HEK293 (cell line): ENCODE data around the gene HDAC1.

Experiments used
- GLIS1 ChIP-seq: fragments of 450-650 bp; formaldehyde crosslinking; IDR thresholded peaks from 2 replicates; pipeline ENCODE4 v1.5.1; 2016; ENCODE audit warnings: missing biosample characterization, missing genetic modification characterization
- KLF10 ChIP-seq: fragments of 450-650 bp; IDR thresholded peaks from 2 replicates; pipeline ENCODE4 v1.5.1; 2018; ENCODE audit warnings: missing biosample characterization, mild to moderate bottlenecking, missing genetic modification characterization
- MEIS1 ChIP-seq: sonication (generic); formaldehyde crosslinking; IDR thresholded peaks from 2 replicates; pipeline ENCODE4 v1.8.1; 2022; ENCODE audit warnings: missing genetic modification reagents, mild to moderate bottlenecking, borderline replicate concordance
- MZF1 ChIP-seq: fragments of 450-650 bp; formaldehyde crosslinking; IDR thresholded peaks from 2 replicates; pipeline ENCODE4 v1.5.1; 2017; ENCODE audit warnings: missing biosample characterization, missing genetic modification characterization, borderline replicate concordance
- PRDM4 ChIP-seq: fragments of 450-650 bp; formaldehyde crosslinking; IDR thresholded peaks from 2 replicates; pipeline ENCODE4 v1.5.1; 2017; ENCODE audit warnings: missing biosample characterization, missing genetic modification characterization
- PRDM6 ChIP-seq: fragments of 450-650 bp; formaldehyde crosslinking; IDR thresholded peaks from 2 replicates; pipeline ENCODE4 v1.5.1; 2017; ENCODE audit warnings: missing biosample characterization, missing genetic modification characterization
- REST ChIP-seq: fragments of 450-650 bp; formaldehyde crosslinking; IDR thresholded peaks from 2 replicates; pipeline ENCODE4 v1.5.1; 2016; ENCODE audit warnings: missing biosample characterization, missing genetic modification characterization
- SP2 ChIP-seq: fragments of 450-650 bp; formaldehyde crosslinking; IDR thresholded peaks from 2 replicates; pipeline ENCODE4 v1.5.1; 2016; ENCODE audit warnings: missing biosample characterization, missing genetic modification characterization
- TCF7L2 ChIP-seq: IDR thresholded peaks from 2 replicates; pipeline ENCODE4 v1.6.1; 2011; ENCODE audit warnings: low read depth, mild to moderate bottlenecking, inconsistent platforms, low read length, moderate library complexity, borderline replicate concordance
- ZBTB21 ChIP-seq: fragments of 450-650 bp; formaldehyde crosslinking; IDR thresholded peaks from 2 replicates; pipeline ENCODE4 v1.5.1; 2017; ENCODE audit warnings: missing biosample characterization, missing genetic modification characterization
- ZNF138 ChIP-seq: fragments of 450-650 bp; formaldehyde crosslinking; IDR thresholded peaks from 2 replicates; pipeline ENCODE4 v1.5.1; 2016; ENCODE audit warnings: missing biosample characterization, missing genetic modification characterization, borderline replicate concordance
- ZNF184 ChIP-seq: fragments of 450-650 bp; IDR thresholded peaks from 2 replicates; pipeline ENCODE4 v1.5.1; 2018; ENCODE audit warnings: missing biosample characterization, mild to moderate bottlenecking, missing genetic modification characterization
- ZNF266 ChIP-seq: fragments of 450-650 bp; formaldehyde crosslinking; IDR thresholded peaks from 2 replicates; pipeline ENCODE4 v1.5.1; 2016; ENCODE audit warnings: missing biosample characterization, missing genetic modification characterization, low read depth
- ZNF518A ChIP-seq: fragments of 450-650 bp; formaldehyde crosslinking; conservative IDR thresholded peaks from 2 replicates; pipeline ENCODE4 v1.5.1; 2016; ENCODE audit warnings: low read depth, missing biosample characterization, missing genetic modification characterization
- ZNF521 ChIP-seq: fragments of 450-650 bp; formaldehyde crosslinking; IDR thresholded peaks from 2 replicates; pipeline ENCODE4 v1.5.1; 2017; ENCODE audit warnings: missing biosample characterization, mild to moderate bottlenecking, missing genetic modification characterization
- ZNF560 ChIP-seq: fragments of 450-650 bp; formaldehyde crosslinking; IDR thresholded peaks from 2 replicates; pipeline ENCODE4 v1.5.1; 2017; ENCODE audit warnings: missing biosample characterization, missing genetic modification characterization, borderline replicate concordance
- ZNF561 ChIP-seq: fragments of 450-650 bp; IDR thresholded peaks from 2 replicates; pipeline ENCODE4 v1.5.1; 2018; ENCODE audit warnings: missing biosample characterization, missing genetic modification characterization, borderline replicate concordance
- ZNF580 ChIP-seq: fragments of 450-650 bp; formaldehyde crosslinking; IDR thresholded peaks from 2 replicates; pipeline ENCODE4 v1.5.1; 2016; ENCODE audit warnings: missing biosample characterization, missing genetic modification characterization
- ZNF610 ChIP-seq: fragments of 450-650 bp; formaldehyde crosslinking; IDR thresholded peaks from 2 replicates; pipeline ENCODE4 v1.5.1; 2016; ENCODE audit warnings: missing biosample characterization, missing genetic modification characterization, borderline replicate concordance
- ZNF639 ChIP-seq: fragments of 450-650 bp; formaldehyde crosslinking; IDR thresholded peaks from 2 replicates; pipeline ENCODE4 v1.5.1; 2016; ENCODE audit warnings: missing biosample characterization, missing genetic modification characterization
- ZNF664 ChIP-seq: fragments of 450-650 bp; formaldehyde crosslinking; IDR thresholded peaks from 2 replicates; pipeline ENCODE4 v1.5.1; 2016; ENCODE audit warnings: missing biosample characterization, missing genetic modification characterization
- ZNF707 ChIP-seq: fragments of 450-650 bp; formaldehyde crosslinking; IDR thresholded peaks from 2 replicates; pipeline ENCODE4 v1.5.1; 2016; ENCODE audit warnings: missing biosample characterization, missing genetic modification characterization
- ZNF830 ChIP-seq: fragments of 450-650 bp; IDR thresholded peaks from 2 replicates; pipeline ENCODE4 v1.5.0; 2018; ENCODE audit warnings: missing biosample characterization, missing genetic modification characterization, low read depth, mild to moderate bottlenecking, moderate library complexity
- ZNF843 ChIP-seq: fragments of 450-650 bp; formaldehyde crosslinking; IDR thresholded peaks from 2 replicates; pipeline ENCODE4 v1.5.1; 2016; ENCODE audit warnings: missing biosample characterization, missing genetic modification characterization

HDAC1 gene

GRCh38 chr1:32350785-32351398, 59.0 kb downstream of the HDAC1 start (continued):
- TF ChIP-seq ZNF560 (tag by site-specific recombination) (no peak), ZNF138 (tag by site-specific recombination) (no peak), PRDM4 (tag by site-specific recombination) (no peak), MEIS1 (CRISPR knock-in tag) (no peak), REST (tag by site-specific recombination) (no peak), TCF7L2 (no peak), ZNF266 (no peak), ZNF561 (tag by site-specific recombination) (peak; percentile 79; the same call in 1 of the 2 replicates), ZNF639 (tag by site-specific recombination) (no peak), ZNF830 (no peak), ZNF610 (peak; percentile 52; the same call in 1 of the 2 replicates), ZNF580 (tag by site-specific recombination) (no peak), ZNF521 (tag by site-specific recombination) (no peak), KLF10 (tag by site-specific recombination) (peak; percentile 85), ZNF664 (no peak), ZNF184 (tag by site-specific recombination) (no peak), ZNF843 (tag by site-specific recombination) (no peak), ZNF707 (tag by site-specific recombination) (no peak), ZBTB21 (tag by site-specific recombination) (no peak), GLIS1 (tag by site-specific recombination) (no peak), MZF1 (tag by site-specific recombination) (no peak), SP2 (tag by site-specific recombination) (no peak), PRDM6 (no peak), ZNF518A (tag by site-specific recombination) (no peak)
